Activated gamma-delta T cell treated with anti-CD3 and anti-CD28 coated beads, Interleukin-2, amount 50 U/mL, for 16 hours (primary cell): ENCODE measurements around the gene NADK.
"Not testable (repeated sequence)": the region's sequence is repeated elsewhere in the genome, so short reads cannot be mapped to it uniquely, and the experiment has no call there.

Experiments
- DNase-seq: peaks from one replicate; pipeline ENCODE4 v3.0.0-alpha.2; 2020; ENCODE audit warnings: low read depth

Gene NADK

GRCh38 chr1:1763657-1764621, 14.3 kb downstream of the NADK start:
- no peak for DNase-seq

- DNase-seq, result no peak
These were observed 16.5 kb downstream of the NADK start for GRCh38 chr1:1761504-1762376.

GRCh38 chr1:1760715-1761114, 17.6 kb downstream of the NADK start:
- DNase-seq, result no peak

- no peak for DNase-seq
These were observed 18.0 kb downstream of the NADK start for GRCh38 chr1:1760345-1760650.

GRCh38 chr1:1759456-1760344, 18.6 kb downstream of the NADK start:
- no peak for DNase-seq

GRCh38 chr1:1758692-1759455, 19.4 kb downstream of the NADK start:
- no peak for DNase-seq

GRCh38 chr1:1758059-1758621, 20.1 kb downstream of the NADK start:
- DNase-seq, result no peak

- no peak for DNase-seq
These were observed 20.7 kb downstream of the NADK start for GRCh38 chr1:1757422-1758058.

GRCh38 chr1:1756661-1757421, 21.4 kb downstream of the NADK start:
- DNase-seq, result no peak

GRCh38 chr1:1755852-1756251, 22.4 kb downstream of the NADK start:
- no peak for DNase-seq

- no peak for DNase-seq
These were observed 22.8 kb downstream of the NADK start for GRCh38 chr1:1755426-1755825.

GRCh38 chr1:1754051-1754815, 24.0 kb downstream of the NADK start:
- no peak for DNase-seq

- no peak for DNase-seq
These were observed 24.7 kb downstream of the NADK start for GRCh38 chr1:1753607-1754005.

GRCh38 chr1:1752636-1753606, 25.3 kb downstream of the NADK start:
- DNase-seq, result no peak

GRCh38 chr1:1752190-1752589, 26.1 kb downstream of the NADK start:
- DNase-seq, result no peak

- not testable (repeated sequence) for DNase-seq
These were observed 28.3 kb downstream of the NADK start for GRCh38 chr1:1749941-1750340.

- DNase-seq, result no peak
These were observed 29.5 kb downstream of the NADK start for GRCh38 chr1:1748686-1749321.
